SJCRH30 (cell line): ENCODE measurements around the gene ARF1. TPM values are rescaled to one million over a fixed set of nuclear protein-coding genes. Genes with fewer than 3 reads are reported as not detected.
A peak's percentile ranks its signal among the peaks of the same experiment; 100 is the strongest.
"Not testable (repeated sequence)": the region's sequence is repeated elsewhere in the genome, so short reads cannot be mapped to it uniquely, and the experiment has no call there.

ENCODE experiments used
- DNase-seq, 2 experiments: peaks; one replicate each; pipeline ENCODE4 v3.0.0-alpha.2; 2015 to 2020
- H3K27ac ChIP-seq: fragments of 250-450 bp; sonication (Bioruptor Pico); 2 replicates; pipeline ENCODE4 v1.5.1; 2020; ENCODE audit warnings: mild to moderate bottlenecking, moderate library complexity
- H3K27me3 ChIP-seq: fragments of 250-450 bp; sonication (Bioruptor Pico); 2 replicates; pipeline ENCODE4 v1.5.1; 2020; ENCODE audit warnings: mild to moderate bottlenecking, moderate library complexity
- H3K36me3 ChIP-seq: fragments of 250-450 bp; sonication (Bioruptor Pico); 2 replicates; pipeline ENCODE4 v1.5.1; 2020; ENCODE audit warnings: mild to moderate bottlenecking, moderate library complexity
- H3K4me1 ChIP-seq: fragments of 250-450 bp; sonication (Bioruptor Pico); 2 replicates; pipeline ENCODE4 v1.5.1; 2020; ENCODE audit warnings: mild to moderate bottlenecking, moderate library complexity
- H3K4me3 ChIP-seq: fragments of 250-450 bp; sonication (Bioruptor Pico); 2 replicates; pipeline ENCODE4 v1.5.1; 2020; ENCODE audit warnings: mild to moderate bottlenecking, moderate library complexity
- H3K9me3 ChIP-seq: fragments of 250-450 bp; sonication (Bioruptor Pico); replicated peaks from 2 replicates; pipeline ENCODE4 v1.5.1; 2020; ENCODE audit warnings: mild to moderate bottlenecking, moderate library complexity
- total RNA-seq: library from RNA; depleted of rRNA; stranded (reverse); fragments of >200 nt; shearing (Covaris generic); gene quantifications from 2 replicates; pipeline ENCODE4 v1.2.3, GENCODE V29; 2014

ARF1 gene
- total RNA-seq, 1 experiment from 2014 or later = 309 TPM

DNA sequence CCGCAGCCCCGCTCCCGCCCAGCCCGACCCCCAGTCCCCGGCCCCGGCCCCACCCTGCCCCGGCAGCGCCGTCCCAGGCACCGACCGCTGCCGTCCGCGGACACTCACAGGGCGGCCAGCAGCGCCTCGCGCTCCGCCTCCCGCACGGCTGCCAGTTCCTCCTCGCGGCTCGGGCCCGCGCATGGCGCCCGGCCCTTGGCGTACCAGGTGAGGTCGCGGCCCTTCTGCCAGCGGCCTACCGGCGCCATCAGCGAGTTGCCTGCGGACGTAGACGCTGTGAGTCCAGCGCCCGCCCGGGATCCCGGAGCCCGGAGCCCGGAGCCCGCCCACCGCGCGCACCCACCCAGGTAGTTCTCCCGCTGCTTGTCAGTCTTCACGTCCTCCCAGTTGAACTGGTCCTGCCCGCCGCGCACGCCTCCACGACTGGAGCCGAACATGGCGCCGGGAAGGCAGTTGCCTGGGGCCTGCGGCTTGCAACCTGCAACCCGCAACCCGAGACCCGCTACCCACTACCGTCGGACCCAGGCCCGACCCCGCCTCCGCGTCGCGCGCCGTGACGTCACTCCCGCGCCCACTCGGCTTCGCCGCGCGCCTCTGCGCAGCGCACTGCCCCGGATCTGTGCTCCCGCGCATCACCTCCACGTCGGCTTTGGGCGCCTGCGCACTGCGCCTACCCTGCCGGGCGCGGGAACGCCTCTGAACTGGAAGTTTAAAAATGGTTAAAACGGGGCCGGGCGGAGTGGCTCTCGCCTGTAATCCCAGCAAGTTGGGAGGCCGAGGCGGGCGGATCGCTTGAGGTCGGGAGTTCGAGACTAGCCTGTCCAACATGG lies 20.5 kb downstream of the ARF1 start, which contains the start of gene C1orf35:
Gene C1orf35, minus strand, starts transcription at position 535 of the 830 bp plus-strand sequence. Its CDS starts 98 bp downstream, at position 437.
- peak within 1 kb of the TSS; percentile 46 for H3K27ac ChIP-seq
- H3K4me1 ChIP-seq = no peaks in the 10 kb centered on the region
- peaks cover 37% of the 10 kb centered on the region for H3K36me3 ChIP-seq
- peak; percentile 96 to 97 for DNase-seq
- H3K4me3 ChIP-seq = peak within 1 kb of the TSS; percentile 78
- H3K27me3 ChIP-seq = no peaks in the 10 kb centered on the region
- no peaks in the 10 kb centered on the region for H3K9me3 ChIP-seq

DNA sequence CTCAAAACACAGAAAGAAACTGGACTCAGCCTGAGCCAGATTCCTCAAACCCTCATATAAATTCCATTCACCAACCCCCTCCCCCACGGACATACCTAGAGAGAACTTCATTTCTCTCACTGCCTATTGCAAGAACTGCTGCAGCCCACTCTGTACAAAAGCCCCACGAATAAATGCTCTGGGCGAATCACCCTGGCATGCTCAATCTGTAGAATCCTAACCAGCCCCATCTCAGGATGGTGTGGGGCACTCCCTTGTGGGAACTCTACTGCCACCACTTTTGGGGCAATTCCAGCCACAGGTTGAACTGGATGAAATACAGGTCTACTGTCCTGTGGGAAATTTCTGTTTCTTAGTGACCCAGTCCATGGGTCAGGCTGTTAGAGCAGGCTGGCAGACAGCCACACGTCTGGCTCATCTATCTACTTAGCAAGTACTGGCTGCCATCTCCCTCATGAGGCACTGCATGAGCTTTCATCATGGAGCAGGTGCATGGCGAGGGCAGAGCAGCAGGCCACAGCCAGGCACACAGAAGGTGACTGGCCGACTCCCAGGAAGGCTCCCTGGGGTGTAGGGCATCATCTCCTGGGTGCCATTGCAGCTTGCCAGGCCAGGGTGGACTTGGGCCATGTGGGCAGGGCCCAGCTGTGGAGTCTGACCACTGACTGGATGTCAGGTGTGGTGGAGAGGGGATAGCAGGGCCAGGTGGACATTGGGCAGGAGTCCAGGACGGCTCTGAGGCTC lies 22.2 kb downstream of the ARF1 start:
- no peak for DNase-seq
- Histone ChIP-seq H3K27ac (no peak overlapping the region), H3K4me1 (no peaks in the 10 kb centered on the region), H3K27me3 (no peaks in the 10 kb centered on the region), H3K9me3 (no peaks in the 10 kb centered on the region), H3K4me3 (no peak overlapping the region), H3K36me3 (peaks cover 22% of the 10 kb centered on the region)

DNA sequence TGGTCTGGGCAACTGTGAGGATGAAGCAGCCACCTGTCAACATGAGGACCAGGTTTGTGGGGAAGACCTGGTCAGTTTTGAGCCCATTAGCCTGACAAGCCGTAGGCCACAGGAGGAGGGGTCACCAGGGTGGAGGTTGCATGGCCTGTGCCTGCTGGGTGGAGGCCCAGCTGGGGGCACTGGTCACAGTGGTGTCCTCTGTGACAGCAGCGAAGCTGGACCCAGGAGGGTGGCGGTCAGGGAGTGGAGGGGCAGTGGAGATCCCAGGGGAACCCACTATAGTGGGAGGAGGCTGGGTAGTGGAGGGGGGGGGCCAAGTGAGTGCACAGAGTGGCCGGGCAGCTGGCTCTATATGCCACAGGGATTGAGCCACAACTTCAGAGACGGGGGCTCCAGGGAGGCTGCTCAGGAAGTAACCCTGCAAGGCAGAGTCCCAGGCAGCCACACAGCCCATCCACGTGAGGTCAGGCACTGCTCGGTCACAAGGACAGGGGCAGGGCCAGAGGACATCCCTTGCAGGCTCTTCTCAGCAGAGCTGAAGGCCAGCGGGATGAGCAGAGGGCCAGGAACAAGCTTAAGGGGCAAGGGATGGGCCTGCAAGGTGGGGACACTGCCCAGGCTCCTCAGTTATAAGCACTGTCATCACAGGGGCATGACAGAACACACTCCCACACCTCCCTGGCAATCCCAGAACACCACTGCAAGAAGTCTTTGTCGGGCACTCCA lies 22.9 kb downstream of the ARF1 start:
- H3K4me1 ChIP-seq = peaks cover 3% of the 10 kb centered on the region
- H3K36me3 ChIP-seq = peaks cover 14% of the 10 kb centered on the region
- H3K4me3 ChIP-seq = no peak overlapping the region
- no peak for DNase-seq
- H3K9me3 ChIP-seq = no peaks in the 10 kb centered on the region
- no peak overlapping the region for H3K27ac ChIP-seq
- no peaks in the 10 kb centered on the region for H3K27me3 ChIP-seq

DNA sequence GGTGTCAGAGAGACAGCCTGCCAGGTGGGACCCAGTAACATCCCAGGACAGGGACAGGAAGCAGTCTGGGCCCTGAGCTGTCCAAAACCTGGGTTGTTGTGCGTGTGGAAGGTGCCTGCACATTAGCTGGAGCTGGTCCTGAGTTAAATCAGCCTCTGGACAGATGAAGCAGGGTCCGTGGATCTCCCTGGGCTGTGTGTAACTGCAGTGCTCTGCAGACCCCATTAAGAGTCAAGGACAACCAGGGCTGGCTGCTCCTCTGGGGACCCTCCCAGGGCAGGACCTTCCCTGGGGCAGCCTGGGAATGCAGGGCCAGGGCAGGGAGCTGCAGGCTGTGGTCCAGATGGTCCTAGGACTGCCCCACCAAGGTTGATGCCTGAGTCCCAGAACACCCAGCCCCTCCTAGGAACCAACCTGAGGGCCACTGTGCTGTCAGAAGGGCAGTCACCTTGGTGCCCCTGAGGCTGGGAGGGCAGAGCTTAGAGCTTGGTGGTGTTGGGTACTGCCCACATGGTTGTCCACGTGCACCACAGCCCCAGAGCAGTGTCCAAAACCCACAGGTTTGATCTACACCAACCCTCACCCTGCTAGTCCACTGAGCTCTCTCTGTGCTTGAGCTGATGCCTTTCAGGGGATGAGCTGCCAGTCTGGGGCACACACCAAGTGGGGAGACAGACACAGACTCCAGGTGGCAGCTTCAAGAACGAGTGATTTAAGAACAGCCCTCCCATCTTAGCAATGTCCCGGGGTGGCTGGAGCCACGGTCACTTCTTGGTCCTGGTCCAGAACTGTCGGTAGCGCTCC lies 23.7 kb downstream of the ARF1 start:
- H3K27ac ChIP-seq = no peak overlapping the region
- H3K9me3 ChIP-seq = no peaks in the 10 kb centered on the region
- no peaks in the 10 kb centered on the region for H3K27me3 ChIP-seq
- no peak overlapping the region for H3K4me3 ChIP-seq
- DNase-seq = no peak
- H3K36me3 ChIP-seq = peaks cover 7% of the 10 kb centered on the region
- peaks cover 5% of the 10 kb centered on the region for H3K4me1 ChIP-seq

DNA sequence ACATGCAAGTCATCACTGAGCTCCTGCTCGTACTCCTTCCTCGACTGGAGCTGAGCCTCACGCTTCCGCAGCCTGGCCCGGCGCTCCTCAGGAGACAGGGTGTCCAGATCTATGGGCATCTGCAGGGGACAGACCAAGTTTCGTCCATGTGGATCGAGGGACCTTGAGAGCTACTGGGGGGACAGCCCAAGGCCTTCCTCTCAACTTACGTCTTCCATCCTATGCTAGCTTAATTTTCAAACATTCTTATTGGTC lies 24.2 kb downstream of the ARF1 start:
- H3K4me3 ChIP-seq = no peak overlapping the region
- no peak for DNase-seq
- H3K27me3 ChIP-seq = no peaks in the 10 kb centered on the region
- H3K4me1 ChIP-seq = peaks cover 5% of the 10 kb centered on the region
- H3K27ac ChIP-seq = no peak overlapping the region
- 0 out of 2 replicates have a peak, but pooled peaks cover 2% of the 10 kb centered on the region for H3K36me3 ChIP-seq
- no peaks in the 10 kb centered on the region for H3K9me3 ChIP-seq

DNA sequence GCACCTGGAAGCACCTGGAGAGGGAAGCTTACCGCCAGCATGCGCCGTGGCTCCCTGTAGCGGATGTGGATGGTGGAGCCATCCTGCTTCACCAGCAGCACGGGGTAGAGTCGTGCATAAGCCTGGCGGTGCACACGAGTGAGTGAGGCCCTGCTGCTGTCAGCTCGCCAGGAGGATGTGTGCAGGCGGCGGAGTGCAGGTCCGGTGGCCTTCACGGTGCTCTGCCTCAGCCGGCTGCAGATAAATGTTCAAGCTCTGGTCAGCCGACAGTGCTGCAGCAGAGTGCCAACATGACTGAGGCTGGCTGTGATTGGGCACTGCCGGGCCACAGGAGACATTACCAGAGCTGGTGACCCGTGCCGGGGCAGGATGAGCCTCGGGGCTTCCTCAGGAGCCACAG lies 25.1 kb downstream of the ARF1 start:
- Histone ChIP-seq H3K4me3 (no peak overlapping the region), H3K27ac (no peak overlapping the region), H3K4me1 (peaks cover 5% of the 10 kb centered on the region), H3K27me3 (no peaks in the 10 kb centered on the region), H3K9me3 (no peaks in the 10 kb centered on the region; the same call in 1 of the 2 replicates), H3K36me3 (0 out of 2 replicates have a peak, but pooled peaks cover 2% of the 10 kb centered on the region)
- no peak for DNase-seq

DNA sequence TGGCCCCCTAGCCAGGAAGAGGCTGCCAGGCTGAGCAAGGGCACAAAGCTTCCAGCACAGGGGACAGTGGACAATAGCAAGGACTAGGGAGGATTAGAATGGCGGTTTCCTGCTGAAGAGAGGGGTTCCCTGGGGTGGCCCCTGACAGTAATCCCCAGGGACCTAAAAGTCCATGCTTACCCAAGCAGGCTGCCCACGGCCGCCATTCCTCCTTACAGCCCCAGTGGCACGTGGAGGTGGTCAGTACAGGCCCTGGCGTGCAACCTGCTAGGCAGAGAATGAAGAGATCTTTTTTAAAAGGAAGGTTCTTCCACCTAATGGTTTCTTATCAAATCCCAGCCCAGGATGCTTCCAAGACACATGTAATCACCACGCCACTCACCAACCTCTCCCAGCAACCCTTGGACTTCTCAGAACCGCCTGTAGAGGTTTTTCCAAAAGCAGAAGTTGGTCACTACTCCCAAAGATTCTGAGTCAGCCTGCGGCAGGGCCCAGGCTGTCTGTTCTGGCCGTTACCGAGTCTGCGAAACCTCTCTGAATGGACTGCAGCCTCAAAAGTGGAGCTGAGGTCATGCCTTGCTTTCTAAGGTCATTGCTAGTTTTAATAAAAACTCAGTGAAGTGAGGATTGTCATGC lies 25.7 kb downstream of the ARF1 start:
- H3K36me3 ChIP-seq = 0 out of 2 replicates have a peak, but pooled peaks cover 2% of the 10 kb centered on the region
- no peaks in the 10 kb centered on the region for H3K27me3 ChIP-seq
- H3K4me1 ChIP-seq = peaks cover 5% of the 10 kb centered on the region
- no peak for DNase-seq
- no peaks in the 10 kb centered on the region; the same call in 1 of the 2 replicates for H3K9me3 ChIP-seq
- peak overlapping the region; percentile 94 for H3K4me3 ChIP-seq
- H3K27ac ChIP-seq = no peak overlapping the region

DNA sequence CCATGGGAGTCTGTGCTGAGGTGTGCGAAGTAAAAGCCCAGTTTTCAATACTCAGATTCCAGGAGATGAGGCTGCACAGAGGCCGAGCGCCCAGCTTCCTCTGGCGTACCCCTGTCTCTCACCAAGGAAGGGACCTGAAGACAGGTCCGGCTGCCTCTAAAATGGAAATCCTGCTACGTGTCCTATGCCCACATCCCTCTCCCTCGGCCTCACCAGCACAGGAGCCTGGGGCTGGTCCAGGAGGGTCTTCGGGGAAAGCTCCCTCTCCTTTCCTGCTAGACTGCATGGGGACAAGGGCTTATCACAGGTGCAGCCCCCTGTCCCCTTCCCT lies 26.2 kb downstream of the ARF1 start:
- no peaks in the 10 kb centered on the region; the same call in none of the 2 replicates for H3K9me3 ChIP-seq
- 0 out of 2 replicates have a peak, but pooled peaks cover 2% of the 10 kb centered on the region for H3K36me3 ChIP-seq
- peak overlapping the region; percentile 94 for H3K4me3 ChIP-seq
- H3K27ac ChIP-seq = peak overlapping the region; percentile 91
- peaks cover 5% of the 10 kb centered on the region for H3K4me1 ChIP-seq
- no peak for DNase-seq
- no peaks in the 10 kb centered on the region for H3K27me3 ChIP-seq

DNA sequence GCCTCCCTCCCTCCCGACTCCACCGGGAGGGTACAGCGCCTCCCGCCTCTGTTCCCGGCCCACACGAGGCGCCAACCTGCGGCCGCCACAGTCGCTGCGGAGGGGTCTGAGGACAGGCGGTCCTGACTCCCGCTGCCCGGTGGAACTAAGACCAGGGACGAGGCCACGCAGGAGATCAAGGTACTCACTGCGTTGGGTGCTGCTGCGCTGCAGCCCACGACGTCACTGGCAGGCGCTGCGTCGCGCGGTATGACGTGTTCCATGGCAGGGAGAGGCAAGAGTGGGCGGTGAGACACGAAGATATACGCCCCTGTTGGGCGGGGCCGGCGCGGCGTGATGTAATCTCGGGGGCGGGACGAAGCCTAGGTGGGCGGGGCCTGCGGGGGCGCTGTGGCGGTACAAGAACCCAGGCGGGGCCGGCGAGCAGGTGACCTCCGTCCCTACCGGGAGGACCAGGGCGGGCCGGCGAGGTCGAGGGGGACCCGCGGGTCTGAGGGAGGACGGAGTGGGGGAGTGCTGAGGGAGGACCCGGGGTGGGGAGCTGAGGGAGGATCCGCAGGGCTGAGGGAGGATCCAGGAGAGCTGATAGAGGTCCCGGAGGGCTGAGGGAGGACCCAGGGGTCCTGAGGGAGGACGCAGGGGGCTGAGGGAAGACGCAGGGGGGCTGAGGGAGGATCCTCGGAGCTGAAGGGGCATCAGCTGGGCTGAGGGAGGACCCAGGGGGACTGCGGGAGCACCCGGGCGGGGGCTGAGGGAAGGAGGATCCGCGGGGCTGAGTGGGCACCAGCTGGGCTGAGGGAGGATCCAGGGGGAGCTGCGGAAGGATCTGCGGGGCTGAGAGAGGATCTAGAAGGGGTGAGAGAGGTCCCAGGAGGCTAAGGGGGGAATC lies 26.8 kb downstream of the ARF1 start, which contains the start of gene MRPL55:
Gene MRPL55, minus strand, starts transcription at position 227 of the 889 bp plus-strand sequence. CDS start 1,039 bp downstream, outside the sequence.
- peak within 1 kb of the TSS; percentile 91 for H3K27ac ChIP-seq
- peak within 1 kb of the TSS; percentile 94 for H3K4me3 ChIP-seq
- peak; percentile 97 to 98 for DNase-seq
- H3K36me3 ChIP-seq = 0 out of 2 replicates have a peak, but pooled peaks cover 2% of the 10 kb centered on the region
- no peaks in the 10 kb centered on the region for H3K27me3 ChIP-seq
- H3K9me3 ChIP-seq = no peaks in the 10 kb centered on the region; the same call in none of the 2 replicates
- peaks cover 5% of the 10 kb centered on the region for H3K4me1 ChIP-seq

DNA sequence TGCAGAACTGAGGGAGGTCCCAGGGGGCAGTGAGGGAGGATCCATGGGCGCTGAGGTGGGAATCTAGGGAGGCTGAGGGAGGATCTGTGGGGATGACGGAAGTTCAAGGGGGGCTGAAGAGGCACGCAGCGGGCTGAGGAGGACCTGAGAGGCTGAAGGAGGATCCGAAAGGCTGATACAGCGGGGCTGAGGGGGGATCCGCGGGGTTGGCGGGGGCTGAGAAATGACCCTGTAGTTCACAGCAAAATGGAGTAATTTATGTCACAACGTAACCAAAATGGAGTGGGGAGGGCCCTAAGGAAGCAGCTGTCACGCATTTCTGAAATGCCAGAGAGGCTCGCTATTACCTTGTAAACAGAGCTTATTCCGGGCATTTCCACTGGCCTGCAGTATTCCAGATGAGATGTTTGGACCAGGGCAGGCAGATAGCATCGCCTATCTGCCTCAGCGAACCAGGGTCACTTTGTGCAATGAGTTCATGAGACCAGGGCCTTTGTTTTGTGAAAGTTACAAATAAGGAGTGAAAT lies 27.5 kb downstream of the ARF1 start:
- DNase-seq = peak; percentile 75 to 76
- peaks cover 5% of the 10 kb centered on the region for H3K4me1 ChIP-seq
- H3K27ac ChIP-seq = peak overlapping the region; percentile 91
- H3K4me3 ChIP-seq = peak overlapping the region; percentile 94
- H3K27me3 ChIP-seq = no peaks in the 10 kb centered on the region
- 0 out of 2 replicates have a peak, but pooled peaks cover 2% of the 10 kb centered on the region for H3K36me3 ChIP-seq
- no peaks in the 10 kb centered on the region; the same call in none of the 2 replicates for H3K9me3 ChIP-seq

DNA sequence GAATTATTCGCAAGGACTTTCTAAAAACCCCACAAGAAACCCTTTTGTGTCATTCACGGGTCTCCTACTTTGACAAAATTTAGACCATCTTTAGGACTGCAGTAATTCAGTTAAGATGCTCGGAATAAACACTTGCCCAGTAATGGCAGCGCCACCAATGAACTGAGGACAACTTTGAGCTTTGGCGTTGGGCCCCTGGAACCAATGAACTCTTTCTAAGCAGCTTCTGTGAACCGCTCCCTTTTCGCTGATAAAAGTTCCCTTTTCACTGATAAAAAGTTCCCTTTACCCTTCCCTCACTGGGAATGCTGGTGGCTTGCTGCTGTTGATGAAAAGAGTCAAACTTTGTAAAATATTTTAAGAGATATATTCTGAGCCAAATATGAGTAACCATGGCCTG lies 28.0 kb downstream of the ARF1 start:
- DNase-seq = no peak
- peak overlapping the region; percentile 91 for H3K27ac ChIP-seq
- peaks cover 5% of the 10 kb centered on the region for H3K4me1 ChIP-seq
- H3K4me3 ChIP-seq = peak overlapping the region; percentile 94
- H3K36me3 ChIP-seq = 0 out of 2 replicates have a peak, but pooled peaks cover 2% of the 10 kb centered on the region
- H3K9me3 ChIP-seq = no peaks in the 10 kb centered on the region; the same call in none of the 2 replicates
- H3K27me3 ChIP-seq = no peaks in the 10 kb centered on the region

DNA sequence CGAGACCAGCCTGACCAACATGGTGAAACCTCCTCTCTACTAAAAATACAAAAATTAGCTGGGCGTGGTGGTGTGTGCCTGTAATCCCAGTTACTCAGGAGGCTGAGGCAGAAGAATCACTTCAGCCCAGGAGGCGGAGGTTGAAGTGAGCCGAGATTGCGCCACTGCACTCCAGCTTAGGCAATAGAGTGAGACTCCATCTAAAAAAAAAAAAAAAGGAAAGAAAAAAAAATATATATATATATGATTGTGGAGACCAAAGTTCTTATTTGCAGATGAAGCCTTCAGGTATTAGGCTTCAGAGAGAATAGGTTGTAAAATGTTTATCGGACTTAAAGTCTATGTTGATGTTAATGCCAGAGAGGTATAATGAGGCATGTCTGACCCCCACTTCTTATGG lies 28.8 kb downstream of the ARF1 start:
- not testable (repeated sequence) for H3K36me3 ChIP-seq, H3K27ac ChIP-seq, H3K9me3 ChIP-seq, DNase-seq, H3K4me3 ChIP-seq, H3K27me3 ChIP-seq, H3K4me1 ChIP-seq

DNA sequence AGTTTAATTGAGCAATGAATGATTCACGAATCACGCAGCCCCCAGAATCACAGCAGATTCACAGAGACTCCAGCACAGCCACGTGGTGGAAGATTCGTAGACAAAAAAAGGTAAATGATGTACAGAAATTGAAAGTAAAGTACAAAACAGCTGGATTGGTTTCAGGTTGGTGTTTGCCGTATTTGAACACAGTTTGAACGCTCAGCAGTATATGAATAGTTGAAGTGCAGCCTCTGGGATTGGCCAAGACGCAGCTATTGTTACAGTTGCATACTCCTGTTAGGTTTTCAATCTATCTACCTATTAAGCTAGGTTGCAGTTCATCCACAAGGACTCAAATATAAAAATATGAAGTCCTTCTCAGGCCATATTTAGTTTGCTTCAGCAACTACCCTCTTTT lies 29.7 kb downstream of the ARF1 start:
- no peak overlapping the region for H3K27ac ChIP-seq
- no peak for DNase-seq
- no peaks in the 10 kb centered on the region for H3K36me3 ChIP-seq
- H3K27me3 ChIP-seq = no peaks in the 10 kb centered on the region
- peaks cover 5% of the 10 kb centered on the region for H3K4me1 ChIP-seq
- H3K9me3 ChIP-seq = peaks cover under 1% of the 10 kb centered on the region
- H3K4me3 ChIP-seq = no peak overlapping the region
